Stomach (tissue), 4 donors: Measurements from ENCODE around the gene PCBP3.

Source experiments
- CTCF ChIP-seq, 7 experiments: fragments of 450-650 bp in 4 of 7; fragments of 200-600 bp in 3 of 7; sonication (generic) in 3 of 7; IDR thresholded peaks; one replicate each; pipeline ENCODE4 v1.5.1; 2016 to 2019; ENCODE audit warnings: antibody characterized with exemption in 7 of 7, control low read depth in 2 of 7, mild to moderate bottlenecking in 1 of 7
- EP300 ChIP-seq: sonication (generic); formaldehyde crosslinking; IDR thresholded peaks from one replicate; pipeline ENCODE4 v1.6.1; 2017; ENCODE audit warnings: antibody characterized with exemption
- POLR2A ChIP-seq, 4 donors: fragments of 450-650 bp; IDR thresholded peaks; one replicate each; pipeline ENCODE4 v1.6.1; 2016; ENCODE audit warnings: antibody characterized with exemption in 4 of 4, control low read depth in 2 of 4, mild to moderate bottlenecking in 1 of 4, moderate library complexity in 1 of 4

- no peak for TF ChIP-seq CTCF (IDR thresholded peaks at IDR 0.05)
- no peak for TF ChIP-seq POLR2A (IDR thresholded peaks at IDR 0.05)
- no peak for TF ChIP-seq EP300
These were observed 65.6 kb downstream of the PCBP3 start for GRCh38 chr21:45709173-45709572.
